GM12872 (cell line): ENCODE results near the gene ZSWIM5.

Experiments used
- CTCF ChIP-seq: IDR thresholded peaks from 3 replicates; pipeline ENCODE4 v1.5.1; 2011; ENCODE audit warnings: low read depth, mild to moderate bottlenecking, low read length, moderate library complexity; ENCODE audit not compliant: insufficient read depth

ZSWIM5 gene

GRCh38 chr1:45051005-45051772, 155.2 kb downstream of the ZSWIM5 start:
- no peak for TF ChIP-seq CTCF

GRCh38 chr1:45047032-45047431, 159.4 kb downstream of the ZSWIM5 start:
- no peak for TF ChIP-seq CTCF

- no peak for TF ChIP-seq CTCF
Measured at GRCh38 chr1:45044916-45045315, 161.5 kb downstream of the ZSWIM5 start.

- no peak for TF ChIP-seq CTCF
Measured at GRCh38 chr1:45043094-45043493, 163.3 kb downstream of the ZSWIM5 start.

- TF ChIP-seq CTCF: no peak
Measured at GRCh38 chr1:45040297-45040696, 166.1 kb downstream of the ZSWIM5 start.

- no peak for TF ChIP-seq CTCF
Measured at GRCh38 chr1:45038661-45039364, 167.6 kb downstream of the ZSWIM5 start.

GRCh38 chr1:45038240-45038639, 168.2 kb downstream of the ZSWIM5 start:
- no peak for TF ChIP-seq CTCF
